H9 (cell line): ENCODE data around the gene SLC25A22. TPM values are rescaled to one million over a fixed set of nuclear protein-coding genes. Genes with fewer than 3 reads are reported as not detected.
A peak's percentile ranks its signal among the peaks of the same experiment; 100 is the strongest.

Experiments used
- DNase-seq: peaks from one replicate; pipeline ENCODE4 v3.0.0-alpha.2; 2017
- H2AFZ ChIP-seq: one replicate; pipeline ENCODE4 v1.6.1; 2013; ENCODE audit warnings: mild to moderate bottlenecking, low read length, control low read depth, moderate library complexity
- H2AK5ac ChIP-seq: 2 replicates; pipeline ENCODE4 v1.6.1; 2013; ENCODE audit warnings: low read length, control low read depth, mixed read lengths; ENCODE audit not compliant: insufficient read length
- H2BK120ac ChIP-seq: one replicate; pipeline ENCODE4 v1.6.1; 2013; ENCODE audit warnings: low read depth, mild to moderate bottlenecking, low read length, control low read depth, inconsistent platforms; ENCODE audit not compliant: poor library complexity, severe bottlenecking
- H2BK12ac ChIP-seq: 2 replicates; pipeline ENCODE4 v1.6.1; 2013; ENCODE audit warnings: low read length, control low read depth, mixed read lengths, low read depth; ENCODE audit not compliant: insufficient read length
- H2BK15ac ChIP-seq: 2 replicates; pipeline ENCODE4 v1.6.1; 2013; ENCODE audit warnings: low read depth, low read length, control low read depth
- H2BK20ac ChIP-seq: one replicate; pipeline ENCODE4 v1.6.1; 2013; ENCODE audit warnings: low read depth, mild to moderate bottlenecking, low read length, control low read depth, inconsistent platforms; ENCODE audit not compliant: poor library complexity, severe bottlenecking
- H2BK5ac ChIP-seq: 2 replicates; pipeline ENCODE4 v1.6.1; 2013; ENCODE audit warnings: low read length, control low read depth, mixed read lengths; ENCODE audit not compliant: insufficient read length
- H3K14ac ChIP-seq: 2 replicates; pipeline ENCODE4 v1.6.1; 2013; ENCODE audit warnings: low read length, control low read depth; ENCODE audit not compliant: insufficient read depth
- H3K18ac ChIP-seq: 2 replicates; pipeline ENCODE4 v1.6.1; 2013; ENCODE audit warnings: low read depth, mild to moderate bottlenecking, mixed read lengths, low read length, control low read depth; ENCODE audit not compliant: insufficient read length
- H3K23ac ChIP-seq: 2 replicates; pipeline ENCODE4 v1.6.1; 2013; ENCODE audit warnings: low read length, control low read depth, mixed read lengths, low read depth; ENCODE audit not compliant: insufficient read length
- H3K23me2 ChIP-seq: 2 replicates; pipeline ENCODE4 v1.6.1; 2013; ENCODE audit warnings: low read depth, mild to moderate bottlenecking, mixed read lengths, low read length, control low read depth; ENCODE audit not compliant: insufficient read length, poor library complexity, severe bottlenecking
- H3K27ac ChIP-seq: 2 replicates; pipeline ENCODE4 v1.5.1; 2013; ENCODE audit warnings: low read length, control low read depth, mixed read lengths, low read depth; ENCODE audit not compliant: insufficient read length
- H3K27me3 ChIP-seq: 2 replicates; pipeline ENCODE4 v1.6.1; 2013; ENCODE audit warnings: low read length, control low read depth, inconsistent platforms; ENCODE audit not compliant: insufficient read depth
- H3K4ac ChIP-seq: 2 replicates; pipeline ENCODE4 v1.6.1; 2013; ENCODE audit warnings: low read depth, mild to moderate bottlenecking, control low read depth, inconsistent platforms, low read length, moderate library complexity
- H3K4me1 ChIP-seq: 2 replicates; pipeline ENCODE4 v1.6.1; 2013; ENCODE audit warnings: low read length, control low read depth, inconsistent platforms; ENCODE audit not compliant: insufficient read depth
- H3K4me2 ChIP-seq: 2 replicates; pipeline ENCODE4 v1.6.1; 2013; ENCODE audit warnings: low read length, control low read depth, mixed read lengths; ENCODE audit not compliant: insufficient read length, insufficient read depth
- H3K56ac ChIP-seq: 2 replicates; pipeline ENCODE4 v1.6.1; 2013; ENCODE audit warnings: low read depth, mild to moderate bottlenecking, mixed read lengths, low read length, control low read depth; ENCODE audit not compliant: insufficient read length
- H3K79me1 ChIP-seq: 2 replicates; pipeline ENCODE4 v1.6.1; 2013; ENCODE audit warnings: low read depth, mild to moderate bottlenecking, moderate library complexity, low read length, control low read depth, inconsistent platforms; ENCODE audit not compliant: insufficient read depth, poor library complexity, severe bottlenecking
- H3K79me2 ChIP-seq: 2 replicates; pipeline ENCODE4 v1.6.1; 2013; ENCODE audit warnings: low read length, control low read depth, inconsistent platforms; ENCODE audit not compliant: insufficient read depth
- H3K9ac ChIP-seq: 2 replicates; pipeline ENCODE4 v1.6.1; 2013; ENCODE audit warnings: low read length, control low read depth, mixed read lengths; ENCODE audit not compliant: insufficient read length; ENCODE audit errors: extremely low read depth
- H3K9me3 ChIP-seq: one replicate; pipeline ENCODE4 v1.6.1; 2013; ENCODE audit warnings: low read depth, low read length, inconsistent platforms; ENCODE audit not compliant: control insufficient read depth
- H3T11ph ChIP-seq: one replicate; pipeline ENCODE4 v1.6.1; 2013; ENCODE audit warnings: mild to moderate bottlenecking, low read length, control low read depth, inconsistent platforms
- H4K20me1 ChIP-seq: one replicate; pipeline ENCODE4 v1.6.1; 2013; ENCODE audit not compliant: control insufficient read depth, insufficient read length, insufficient read depth
- H4K5ac ChIP-seq: 2 replicates; pipeline ENCODE4 v1.6.1; 2013; ENCODE audit warnings: low read depth, mild to moderate bottlenecking, mixed read lengths, low read length, control low read depth; ENCODE audit not compliant: insufficient read length
- H4K8ac ChIP-seq: replicated peaks from 2 replicates; pipeline ENCODE4 v1.6.1; 2013; ENCODE audit warnings: low read length, control low read depth, mixed read lengths, low read depth; ENCODE audit not compliant: insufficient read length
- H4K91ac ChIP-seq: 2 replicates; pipeline ENCODE4 v1.6.1; 2013; ENCODE audit warnings: low read depth, mild to moderate bottlenecking, moderate library complexity, mixed read lengths, low read length, control low read depth; ENCODE audit not compliant: insufficient read length
- H3K27ac Mint-ChIP-seq, 3 experiments: 2 replicates in 2 of 3; 3 replicates in 1 of 3; pipeline ENCODE4 v1.8.0; 2020 to 2021; ENCODE audit warnings: mixed read lengths in 3 of 3, mild to moderate bottlenecking in 1 of 3, moderate library complexity in 1 of 3
- H3K27me3 Mint-ChIP-seq: 2 replicates; pipeline ENCODE4 v1.8.0; 2021; ENCODE audit warnings: low read depth, mild to moderate bottlenecking, moderate library complexity, mixed read lengths
- H3K36me3 Mint-ChIP-seq, 3 experiments: 2 replicates in 2 of 3; 3 replicates in 1 of 3; pipeline ENCODE4 v1.8.0; 2020 to 2021; ENCODE audit warnings: low read depth in 3 of 3, mixed read lengths in 3 of 3; ENCODE audit not compliant: insufficient read depth in 1 of 3
- H3K4me1 Mint-ChIP-seq, 2 experiments: 2 replicates each; pipeline ENCODE4 v1.8.0; 2020; ENCODE audit warnings: mixed read lengths in 2 of 2
- H3K4me3 Mint-ChIP-seq, 2 experiments: 2 replicates in 1 of 2; 3 replicates in 1 of 2; pipeline ENCODE4 v1.8.0; 2020 to 2021; ENCODE audit warnings: mild to moderate bottlenecking in 2 of 2, mixed read lengths in 2 of 2, moderate library complexity in 1 of 2
- H3K9me3 Mint-ChIP-seq, 2 experiments: 2 replicates in 1 of 2; 3 replicates in 1 of 2; pipeline ENCODE4 v1.8.0; 2020; ENCODE audit warnings: mild to moderate bottlenecking in 2 of 2, mixed read lengths in 2 of 2, moderate library complexity in 1 of 2
- CTCF ChIP-seq: fragments of 200-600 bp; sonication (generic); conservative IDR thresholded peaks from 3 replicates; pipeline ENCODE4 v1.8.0; 2021; ENCODE audit warnings: antibody characterized with exemption, mild to moderate bottlenecking
- WGBS: extraction: QIAGEN DNeasy Blood & Tissue Kit; methylation state at CpG from one replicate; pipeline ENCODE4 v1.1.7; 2013; ENCODE audit warnings: missing lambda C conversion rate, low lambda C conversion rate, mixed read lengths; ENCODE audit not compliant: insufficient read length; ENCODE audit errors: extremely low coverage; 5-methylcytosine and 5-hydroxymethylcytosine counted together
- total RNA-seq: library from RNA; stranded (reverse); gene quantifications from 2 replicates; pipeline ENCODE4 v1.2.1, GENCODE V29; 2021

The SLC25A22 gene
- total RNA-seq, 1 experiment from 2014 or later: 51.9 TPM

GRCh38 chr11:827146-827896 is 29.2 kb upstream of the SLC25A22 start:
- peak overlapping the region; percentile 60; the same call in 1 of the 2 replicates for H3K14ac ChIP-seq
- peak overlapping the region; percentile 68 for H3K18ac ChIP-seq
- no peak overlapping the region for H3K9ac ChIP-seq
- H4K5ac ChIP-seq: no peak overlapping the region
- no peak overlapping the region for H2BK20ac ChIP-seq
- TF ChIP-seq CTCF: 0 out of 3 replicates have a peak, but pooled peaks have one; percentile 10
- H2BK12ac ChIP-seq: no peak overlapping the region
- H3K23ac ChIP-seq: no peak overlapping the region
- H2BK5ac ChIP-seq: no peak overlapping the region
- Mint-ChIP-seq H3K4me1 (peaks cover 31 to 42% of the 10 kb centered on the region in 2 experiments), H3K9me3 (no peaks in the 10 kb centered on the region; a peak in 1 of 5 replicates), H3K27ac (peak overlapping the region in 1 of 3 experiments; percentile 68; a peak in 2 of 7 replicates), H3K36me3 (peaks cover 0 to 19% (median 14%) of the 10 kb centered on the region in 3 experiments), H3K27me3 (peaks cover 35% of the 10 kb centered on the region), H3K4me3 (peak overlapping the region; percentile 79 to 84)
- H3K27me3 ChIP-seq: peaks cover 9% of the 10 kb centered on the region; the same call in 1 of the 2 replicates
- H3K4me1 ChIP-seq: no peaks in the 10 kb centered on the region; the same call in 1 of the 2 replicates
- H3K4ac ChIP-seq: no peak overlapping the region
- no peak overlapping the region for H2BK15ac ChIP-seq
- no peak overlapping the region for H2BK120ac ChIP-seq
- H3K4me2 ChIP-seq: peak overlapping the region; percentile 58
- no peak overlapping the region for H2AK5ac ChIP-seq
- H3K79me2 ChIP-seq: no peaks in the 10 kb centered on the region
- H2AFZ ChIP-seq: no peak overlapping the region
- no peaks in the 10 kb centered on the region for H4K20me1 ChIP-seq
- no peaks in the 10 kb centered on the region for H3K9me3 ChIP-seq
- WGBS: no CpG with 5 or more reads among the region's 66 CpGs
- H3K23me2 ChIP-seq: peaks cover 25% of the 10 kb centered on the region
- H3K56ac ChIP-seq: no peak overlapping the region
- DNase-seq: peak; percentile 80
- no peak overlapping the region for H3K27ac ChIP-seq
- H4K91ac ChIP-seq: no peak overlapping the region
- no peak overlapping the region for H4K8ac ChIP-seq
- no peaks in the 10 kb centered on the region for H3K79me1 ChIP-seq
- no peak overlapping the region for H3T11ph ChIP-seq
